IPS-15b (cell line): ENCODE data around the gene ZDHHC18.
"Not testable (repeated sequence)": the region's sequence is repeated elsewhere in the genome, so short reads cannot be mapped to it uniquely, and the experiment has no call there.

Experiments
- H3K27me3 ChIP-seq: one replicate; pipeline ENCODE4 v1.6.1; 2013; ENCODE audit warnings: low read length; ENCODE audit not compliant: control insufficient read depth, insufficient read depth
- H3K36me3 ChIP-seq: one replicate; pipeline ENCODE4 v1.6.1; 2013; ENCODE audit warnings: low read length; ENCODE audit not compliant: control insufficient read depth, insufficient read depth
- H3K4me1 ChIP-seq: one replicate; pipeline ENCODE4 v1.6.1; 2013; ENCODE audit warnings: mild to moderate bottlenecking, low read length; ENCODE audit not compliant: control insufficient read depth, insufficient read depth
- H3K4me3 ChIP-seq: one replicate; pipeline ENCODE4 v1.5.1; 2013; ENCODE audit warnings: low read depth, low read length
- H3K9ac ChIP-seq: one replicate; pipeline ENCODE4 v1.6.1; 2013; ENCODE audit warnings: low read depth, mild to moderate bottlenecking, low read length
- H3K9me3 ChIP-seq: one replicate; pipeline ENCODE4 v1.6.1; 2013; ENCODE audit warnings: mild to moderate bottlenecking, low read length; ENCODE audit not compliant: control insufficient read depth, insufficient read depth

The ZDHHC18 gene

GRCh38 chr1:26839339-26839722 is 12.8 kb downstream of the ZDHHC18 start:
- Histone ChIP-seq H3K9ac (no peak overlapping the region), H3K27me3 (no peaks in the 10 kb centered on the region), H3K4me1 (no peaks in the 10 kb centered on the region), H3K9me3 (no peaks in the 10 kb centered on the region), H3K4me3 (no peak overlapping the region), H3K36me3 (peaks cover 5% of the 10 kb centered on the region)

- H3K4me3 ChIP-seq, result no peak overlapping the region
- no peaks in the 10 kb centered on the region for H3K27me3 ChIP-seq
- no peaks in the 10 kb centered on the region for H3K4me1 ChIP-seq
- H3K9me3 ChIP-seq, result no peaks in the 10 kb centered on the region
- H3K36me3 ChIP-seq, result peaks cover 5% of the 10 kb centered on the region
- H3K9ac ChIP-seq, result no peak overlapping the region
Observed at GRCh38 chr1:26839779-26840178, 13.3 kb downstream of the ZDHHC18 start.

GRCh38 chr1:26844424-26845196 is 18.1 kb downstream of the ZDHHC18 start:
- Histone ChIP-seq H3K4me1 (no peaks in the 10 kb centered on the region), H3K4me3 (no peak overlapping the region), H3K9me3 (no peaks in the 10 kb centered on the region), H3K36me3 (peaks cover 11% of the 10 kb centered on the region), H3K9ac (no peak overlapping the region), H3K27me3 (no peaks in the 10 kb centered on the region)

- not testable (repeated sequence) for H3K9ac ChIP-seq
Observed at GRCh38 chr1:26847826-26848225, 21.3 kb downstream of the ZDHHC18 start.

GRCh38 chr1:26848499-26848898 is 22.0 kb downstream of the ZDHHC18 start:
- peaks cover 26% of the 10 kb centered on the region for H3K36me3 ChIP-seq
- no peaks in the 10 kb centered on the region for H3K4me1 ChIP-seq
- no peak overlapping the region for H3K4me3 ChIP-seq
- H3K9ac ChIP-seq, result no peak overlapping the region
- no peaks in the 10 kb centered on the region for H3K27me3 ChIP-seq
- no peaks in the 10 kb centered on the region for H3K9me3 ChIP-seq

More at GRCh38 chr1:26847826-26848225, 21.3 kb downstream of the ZDHHC18 start:
- H3K27me3 ChIP-seq, H3K4me1 ChIP-seq, H3K4me3 ChIP-seq, H3K9me3 ChIP-seq: not testable (repeated sequence)
- H3K36me3 ChIP-seq, result peaks cover 26% of the 10 kb centered on the region

- Histone ChIP-seq H3K9ac (no peak overlapping the region), H3K27me3 (no peaks in the 10 kb centered on the region), H3K4me1 (no peaks in the 10 kb centered on the region), H3K36me3 (peaks cover 28% of the 10 kb centered on the region), H3K4me3 (no peak overlapping the region), H3K9me3 (no peaks in the 10 kb centered on the region)
Observed at GRCh38 chr1:26848941-26849774, 22.7 kb downstream of the ZDHHC18 start.

GRCh38 chr1:26851106-26851684 is 24.7 kb downstream of the ZDHHC18 start:
- Histone ChIP-seq H3K9ac (no peak overlapping the region), H3K4me1 (no peaks in the 10 kb centered on the region), H3K4me3 (no peak overlapping the region), H3K9me3 (no peaks in the 10 kb centered on the region), H3K36me3 (peaks cover 30% of the 10 kb centered on the region), H3K27me3 (no peaks in the 10 kb centered on the region)

- Histone ChIP-seq H3K27me3 (no peaks in the 10 kb centered on the region), H3K36me3 (peaks cover 31% of the 10 kb centered on the region), H3K4me1 (no peaks in the 10 kb centered on the region), H3K9ac (no peak overlapping the region), H3K4me3 (no peak overlapping the region), H3K9me3 (no peaks in the 10 kb centered on the region)
Observed at GRCh38 chr1:26852701-26853100, 26.2 kb downstream of the ZDHHC18 start.

- Histone ChIP-seq H3K27me3 (no peaks in the 10 kb centered on the region), H3K36me3 (peaks cover 31% of the 10 kb centered on the region), H3K9me3 (no peaks in the 10 kb centered on the region), H3K9ac (no peak overlapping the region), H3K4me3 (no peak overlapping the region), H3K4me1 (no peaks in the 10 kb centered on the region)
Observed at GRCh38 chr1:26853156-26853555, 26.7 kb downstream of the ZDHHC18 start.

GRCh38 chr1:26853600-26853999 is 27.1 kb downstream of the ZDHHC18 start:
- no peaks in the 10 kb centered on the region for H3K9me3 ChIP-seq
- H3K27me3 ChIP-seq, result no peaks in the 10 kb centered on the region
- no peak overlapping the region for H3K9ac ChIP-seq
- peaks cover 31% of the 10 kb centered on the region for H3K36me3 ChIP-seq
- H3K4me1 ChIP-seq, result no peaks in the 10 kb centered on the region
- H3K4me3 ChIP-seq, result no peak overlapping the region

GRCh38 chr1:26854906-26855305 is 28.4 kb downstream of the ZDHHC18 start:
- Histone ChIP-seq H3K4me1 (no peaks in the 10 kb centered on the region), H3K9me3 (no peaks in the 10 kb centered on the region), H3K4me3 (no peak overlapping the region), H3K9ac (no peak overlapping the region), H3K27me3 (no peaks in the 10 kb centered on the region), H3K36me3 (peaks cover 23% of the 10 kb centered on the region)
